Left colon (tissue), 2 donors: ENCODE measurements around the gene CNTN5. TPM values are rescaled to one million over a fixed set of nuclear protein-coding genes. Genes with fewer than 3 reads are reported as not detected.

ENCODE experiments used
- ATAC-seq: fragments of 200-7000 bp; cut with Tn5 transposase; one replicate; pipeline ENCODE4 v1.9.1; 2020; ENCODE audit warnings: mild to moderate bottlenecking, moderate library complexity
- DNase-seq, 2 donors: peaks; one replicate each; pipeline ENCODE4 v3.0.0-alpha.2; 2020
- intact Hi-C, 2 donors: fragments of 100-400 bp; cut with DNase I in 1 of 2; cut with micrococcal nuclease in 1 of 2; formaldehyde crosslinking; loops; one replicate each; pipeline versions ENCODE4 v1.11.2 to v1.14.0; 2022; cut with DNase I, micrococcal nuclease
- total RNA-seq, 2 donors: library from RNA; stranded (reverse); fragmentation: NEBNext Ultra II Directional; extraction: Animal tissue kit (Norgen Biotek cat#: 25700); gene quantifications; one replicate each; pipeline ENCODE4 v1.2.1, GENCODE V29; 2021
- donor health status: DM: no; HTN: no; CAD: no.
- donor health status: DM: yes; HTN: yes; CAD: no.

Gene CNTN5
- total RNA-seq, 2 donors from 2014 or later, result not detected

DNA sequence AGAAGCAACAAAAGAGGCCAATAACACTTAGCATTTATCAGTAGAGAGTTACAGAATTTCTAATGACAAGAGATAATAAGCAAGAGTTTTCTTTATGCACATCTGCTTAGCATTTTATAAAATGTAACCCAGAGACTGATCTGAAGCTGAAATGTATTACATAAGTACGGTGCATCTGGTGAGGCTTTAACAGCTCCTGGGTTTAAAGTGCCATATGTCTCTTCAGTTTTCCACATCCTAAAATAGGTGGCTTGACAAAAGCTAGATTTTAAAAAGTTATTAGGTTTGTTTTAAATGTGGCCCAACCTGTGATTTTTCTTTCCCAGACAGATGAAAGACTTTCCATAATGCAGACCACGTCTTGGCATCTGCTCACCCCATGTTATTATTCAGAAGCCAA is 1045.7 kb downstream of the CNTN5 start:
- no peak for ATAC-seq

GRCh38 chr11:100068116-100068515 is 1047.4 kb downstream of the CNTN5 start:
- intact Hi-C loops, result no loop called here
- ATAC-seq (no peak), DNase-seq (no peak)

More for the DNA sequence above, 1045.7 kb downstream of the CNTN5 start:
- intact Hi-C loops, result no loop called here
- DNase-seq, result no peak

DNA sequence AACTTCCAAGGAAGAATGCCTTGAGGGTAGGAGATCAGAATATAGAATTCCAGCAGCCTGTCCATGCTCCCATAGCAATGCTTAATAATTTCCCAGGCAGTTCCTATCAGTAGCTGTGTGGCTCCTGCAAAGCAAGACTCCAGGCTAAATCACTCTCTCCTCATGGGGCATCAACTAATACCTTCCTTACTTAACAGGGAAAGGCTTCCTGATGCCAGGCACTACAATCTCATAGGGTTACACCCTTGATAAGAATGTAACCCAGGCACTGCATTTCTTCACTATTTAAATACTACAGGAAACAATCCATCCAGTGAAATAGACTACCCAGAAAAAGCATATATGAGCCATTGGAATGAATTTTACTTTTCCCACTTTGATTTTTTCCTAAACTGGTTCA is 1051.4 kb downstream of the CNTN5 start:
- ATAC-seq (peak; percentile 92), DNase-seq (no peak)
- intact Hi-C loops, result no loop called here

GRCh38 chr11:100080381-100080780 is 1059.6 kb downstream of the CNTN5 start:
- DNase-seq (no peak), ATAC-seq (no peak)
- intact Hi-C loops, result no loop called here

DNA sequence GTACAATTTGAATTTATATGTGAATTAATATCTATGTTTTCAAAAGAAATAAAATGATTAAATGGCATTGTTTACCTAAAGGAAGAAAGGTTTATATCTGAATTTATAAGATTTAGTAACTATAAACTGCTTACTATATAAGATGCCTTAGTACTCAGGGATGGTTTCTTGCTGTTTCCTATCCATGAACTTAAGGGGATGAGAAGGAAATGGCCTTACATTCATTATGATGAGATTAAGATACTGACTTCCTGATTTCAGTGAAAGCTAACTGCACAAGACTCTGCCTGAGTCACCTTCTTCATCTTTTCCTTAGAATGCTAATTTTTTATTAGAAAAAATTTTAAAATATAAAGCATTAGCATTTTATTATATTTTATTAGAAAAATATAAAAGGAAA is 1060.1 kb downstream of the CNTN5 start:
- no peak for DNase-seq
- intact Hi-C loops, result no loop called here
- ATAC-seq, result no peak

DNA sequence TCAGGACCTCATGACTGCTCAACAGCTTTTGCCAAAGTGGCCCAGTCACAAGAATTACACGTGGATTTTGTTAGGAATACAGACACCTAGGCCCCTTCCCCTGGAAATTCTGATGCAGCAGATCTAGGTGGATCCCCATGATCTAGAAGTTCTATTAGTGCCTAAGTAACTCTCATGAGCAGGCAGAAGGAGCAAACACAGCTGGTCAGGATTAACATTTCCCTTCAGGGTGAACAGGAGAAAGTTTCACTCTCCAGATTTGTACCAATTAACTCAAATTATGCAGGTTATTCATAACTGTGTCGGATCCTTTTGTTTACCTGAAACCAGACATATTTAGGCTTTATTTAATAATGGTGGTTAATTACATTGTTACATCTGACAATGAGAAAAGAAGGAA is 1072.9 kb downstream of the CNTN5 start:
- DNase-seq (no peak), ATAC-seq (no peak)
- intact Hi-C loops, result no loop called here

DNA sequence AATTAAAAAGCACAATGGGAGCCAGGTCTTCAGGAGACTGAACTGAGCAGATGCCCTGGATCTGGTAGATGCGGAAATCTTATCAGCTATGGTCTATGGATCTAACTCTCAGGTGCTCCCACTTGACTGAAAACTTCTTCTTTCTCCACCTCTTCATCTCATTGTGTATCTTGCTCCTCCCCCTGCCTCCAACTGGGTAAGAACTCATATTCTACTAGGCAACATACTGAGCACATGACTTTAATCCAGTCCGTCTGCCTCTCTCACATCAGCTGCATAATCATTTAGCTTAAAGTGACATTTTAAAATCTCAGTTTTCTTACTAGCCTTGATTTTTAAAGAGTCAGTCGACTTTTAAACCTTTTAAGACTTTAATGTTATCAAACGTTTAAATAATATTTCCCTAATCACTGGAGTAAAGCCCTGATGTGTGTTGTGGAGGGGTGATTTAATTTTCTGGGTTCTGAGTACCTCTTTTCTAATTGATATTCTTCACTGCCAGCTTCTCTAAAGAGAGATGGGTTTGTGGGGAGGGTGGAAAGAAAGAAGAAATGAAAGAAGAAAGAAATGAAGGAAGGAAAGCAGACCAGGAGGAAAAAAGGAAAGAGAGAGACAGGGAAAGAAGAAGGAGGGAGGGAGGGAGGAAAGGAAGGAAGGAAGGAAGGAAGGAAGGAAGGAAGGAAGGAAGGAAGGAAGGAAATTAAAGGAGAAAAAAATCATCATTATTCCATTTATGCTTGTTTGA is 1073.5 kb downstream of the CNTN5 start:
- ATAC-seq (no peak), DNase-seq (no peak)
- intact Hi-C loops, result no loop called here

- no peak for DNase-seq
- ATAC-seq, result no peak
- intact Hi-C loops, result no loop called here
Measured at GRCh38 chr11:100095809-100096208, 1075.1 kb downstream of the CNTN5 start.

DNA sequence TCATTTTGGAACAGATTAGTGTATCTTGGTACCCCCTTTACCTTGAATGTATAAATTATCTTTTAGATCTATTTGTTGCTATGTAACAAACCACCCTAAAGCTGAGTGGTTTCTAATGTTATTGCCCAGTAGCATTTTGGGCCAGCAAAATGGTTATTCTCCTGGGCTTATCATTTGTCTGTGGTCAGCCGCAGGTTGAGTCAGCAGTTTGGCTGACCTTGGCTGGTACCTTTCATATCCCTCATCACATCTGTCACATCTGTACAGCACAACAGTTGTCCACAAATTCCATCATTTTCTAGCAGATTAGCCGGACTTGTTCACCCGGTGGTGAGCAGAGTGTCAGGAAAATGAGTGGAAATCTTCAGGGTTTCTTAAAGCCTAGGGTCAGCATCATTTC is 1077.8 kb downstream of the CNTN5 start:
- ATAC-seq (no peak), DNase-seq (no peak)
- intact Hi-C loops, result no loop called here

DNA sequence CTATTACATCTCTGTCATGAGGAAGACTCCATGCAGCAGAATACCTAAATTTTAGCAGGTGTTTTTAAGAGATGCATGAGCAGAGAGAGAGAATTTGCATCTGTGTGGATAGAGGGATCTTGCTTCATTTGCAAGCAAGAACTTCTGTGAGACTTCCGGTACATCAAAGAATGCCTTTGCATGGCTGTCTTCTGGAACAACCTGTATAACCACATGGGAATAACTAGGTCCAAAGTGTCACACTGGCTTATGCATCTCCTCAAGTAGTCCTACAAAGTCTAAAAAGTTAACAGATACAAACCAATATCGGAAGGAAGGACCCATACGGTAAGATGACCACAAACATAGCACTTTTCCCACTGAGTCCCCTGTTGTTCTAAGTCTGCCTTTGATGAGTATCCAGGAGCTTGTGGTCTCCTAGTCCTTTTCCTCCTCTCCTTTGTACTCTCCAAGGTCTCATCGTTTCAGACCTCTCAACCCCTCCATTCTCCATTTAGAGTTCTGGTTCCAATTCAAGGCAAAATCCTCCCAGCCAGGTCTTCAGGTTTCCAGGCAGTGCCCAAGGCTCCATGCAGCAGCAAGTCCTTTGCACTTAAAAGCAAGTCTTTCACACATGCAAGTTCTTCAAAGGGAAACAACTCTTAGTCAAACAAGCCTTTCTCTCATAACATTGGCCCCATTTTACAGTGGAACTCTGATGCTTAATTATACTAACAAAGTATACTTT is 1084.7 kb downstream of the CNTN5 start:
- DNase-seq (no peak), ATAC-seq (peak; percentile 53)
- intact Hi-C loops, result no loop called here

DNA sequence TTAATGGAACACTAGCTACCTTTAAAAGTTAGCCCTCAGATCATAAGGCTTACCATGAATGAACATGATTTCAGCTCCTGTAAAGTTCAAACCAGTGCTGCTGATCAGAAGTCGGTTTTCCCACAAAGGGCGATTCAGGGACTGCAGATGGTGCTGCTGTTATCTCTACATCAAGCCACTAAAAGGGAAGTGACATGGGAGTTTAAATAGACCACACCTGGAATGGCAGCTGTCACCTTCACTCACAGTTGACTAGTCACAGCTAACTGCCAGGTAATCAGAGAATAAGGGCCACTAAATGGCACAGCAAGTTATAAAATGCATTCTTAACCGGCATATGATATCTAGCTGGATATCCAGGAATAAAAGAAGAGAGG is 1085.2 kb downstream of the CNTN5 start:
- intact Hi-C loops, result no loop called here
- ATAC-seq (peak; percentile 99), DNase-seq (peak; percentile 18 to 39)

- intact Hi-C loops, result no loop called here
- no peak for ATAC-seq
- DNase-seq, result no peak
Measured at GRCh38 chr11:100119176-100119575, 1098.4 kb downstream of the CNTN5 start.

- intact Hi-C loops, result no loop called here
- DNase-seq (no peak), ATAC-seq (no peak)
Measured at GRCh38 chr11:100133114-100133513, 1112.4 kb downstream of the CNTN5 start.

- DNase-seq (no peak), ATAC-seq (no peak)
- intact Hi-C loops, result no loop called here
Measured at GRCh38 chr11:100141201-100141600, 1120.5 kb downstream of the CNTN5 start.

- intact Hi-C loops, result no loop called here
- DNase-seq (no peak), ATAC-seq (no peak)
Measured at GRCh38 chr11:100151944-100152343, 1131.2 kb downstream of the CNTN5 start.

DNA sequence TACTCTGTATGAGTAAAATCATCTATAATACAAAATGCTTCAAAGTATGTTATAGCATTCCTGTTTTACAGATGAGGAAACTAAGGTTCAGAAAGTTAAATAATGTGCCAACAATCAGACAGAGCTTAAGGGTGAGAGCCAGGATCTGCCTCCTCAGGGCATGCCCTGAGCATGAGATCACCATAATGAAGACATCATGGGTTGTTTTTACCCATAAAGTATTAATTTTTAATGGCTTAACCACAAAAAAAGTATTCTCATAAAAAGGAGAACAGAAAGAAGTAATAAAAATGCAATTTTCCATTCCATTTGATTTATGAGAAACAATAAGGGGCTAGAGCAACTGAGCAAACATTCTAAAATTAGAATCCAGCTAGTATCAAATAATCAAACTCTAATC is 1132.0 kb downstream of the CNTN5 start:
- ATAC-seq (no peak), DNase-seq (no peak)
- intact Hi-C loops, result no loop called here

DNA sequence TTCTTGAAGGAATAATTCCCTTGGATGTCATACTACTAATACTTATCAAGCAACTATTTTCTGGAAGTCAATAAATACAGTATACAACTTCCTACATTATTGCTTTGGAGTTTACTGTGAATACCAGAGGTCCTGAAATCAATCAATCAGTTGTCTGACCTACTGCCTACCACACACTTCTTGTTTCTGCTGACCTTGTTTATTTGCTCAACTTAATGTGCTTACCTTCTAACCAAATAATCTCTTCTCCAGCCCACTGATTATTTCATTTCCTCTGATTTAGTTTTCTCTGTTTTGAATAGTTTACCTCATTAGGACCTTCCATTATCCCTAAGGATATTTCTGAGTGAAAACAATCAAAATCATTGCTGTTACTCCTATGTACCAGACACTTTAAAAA is 1142.7 kb downstream of the CNTN5 start:
- no peak for DNase-seq
- intact Hi-C loops, result no loop called here
- ATAC-seq, result no peak

GRCh38 chr11:100174881-100175280 is 1154.1 kb downstream of the CNTN5 start:
- intact Hi-C loops, result no loop called here
- DNase-seq, result no peak
- ATAC-seq, result no peak

GRCh38 chr11:100176456-100176855 is 1155.7 kb downstream of the CNTN5 start:
- intact Hi-C loops, result no loop called here
- ATAC-seq (no peak), DNase-seq (no peak)

DNA sequence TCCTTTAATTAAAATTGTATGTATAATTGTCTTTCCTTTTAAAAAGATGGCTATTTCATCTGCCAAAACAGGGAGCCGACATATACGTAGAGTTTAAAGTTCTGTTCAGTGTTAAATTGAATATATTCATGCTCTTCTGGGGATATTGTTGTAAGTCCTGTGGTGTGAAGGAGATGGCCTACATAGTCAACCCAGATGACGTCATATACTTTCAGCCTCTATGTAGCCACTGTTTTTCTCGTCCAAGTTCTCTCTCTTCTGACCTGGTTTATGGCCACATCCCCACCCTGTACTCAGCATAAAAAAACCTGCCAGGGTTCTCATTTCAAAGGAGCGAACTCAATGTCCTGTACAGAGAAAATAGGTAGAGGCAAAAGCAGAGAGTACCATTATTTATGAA is 1156.9 kb downstream of the CNTN5 start:
- intact Hi-C loops, result no loop called here
- ATAC-seq, result no peak

GRCh38 chr11:100182350-100182749 is 1161.6 kb downstream of the CNTN5 start:
- ATAC-seq, result no peak
- intact Hi-C loops, result no loop called here
- no peak for DNase-seq

More for the DNA sequence above, 1156.9 kb downstream of the CNTN5 start:
- no peak for DNase-seq
